GM20431 (cell line): ENCODE data around the gene SLC5A6.

Source experiments
- in situ Hi-C: fragments of 300-500 bp; cut with MseI, MboI; formaldehyde crosslinking; loops from one replicate; pipeline ENCODE4 v1.15.0; 2020; ENCODE audit warnings: low sequenced_read_pairs; ENCODE audit not compliant: unreplicated experiment

Gene SLC5A6

DNA sequence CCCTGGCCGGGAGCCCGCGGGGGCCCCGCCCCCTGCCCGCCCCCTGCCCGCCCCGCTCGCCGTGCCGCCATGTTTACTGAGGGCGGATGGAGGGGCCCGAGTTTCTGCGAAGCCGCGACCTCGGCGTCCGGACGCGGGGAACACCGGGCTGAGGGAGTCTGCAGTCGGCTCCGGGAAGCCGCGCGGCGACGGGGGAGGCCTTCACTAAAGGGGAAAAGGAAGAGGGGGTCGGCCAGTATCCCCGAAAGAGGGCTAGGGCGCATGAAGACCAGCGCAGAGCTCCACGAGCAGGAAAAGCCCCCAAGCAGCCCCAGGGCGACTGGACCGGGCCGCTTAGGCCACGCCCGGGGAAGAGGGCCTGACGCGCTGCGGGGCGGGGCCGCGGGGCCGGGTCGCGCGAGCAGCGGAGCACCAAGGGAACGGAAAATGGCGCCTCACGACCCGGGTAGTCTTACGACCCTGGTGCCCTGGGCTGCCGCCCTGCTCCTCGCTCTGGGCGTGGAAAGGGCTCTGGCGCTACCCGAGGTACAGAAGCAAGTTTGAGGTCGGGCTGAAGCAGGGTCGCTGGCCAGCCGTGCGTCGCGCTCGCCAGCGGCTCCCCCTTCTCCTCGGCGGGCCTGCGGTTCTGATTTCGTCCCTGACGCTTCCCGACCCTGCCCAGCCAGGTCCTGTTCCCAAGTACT lies at the start of gene SLC5A6, which contains the start of gene ATRAID:
TSS of gene SLC5A6 (minus strand) at position 326 of the 683 bp plus-strand sequence. CDS start 4,618 bp downstream, outside the sequence.
TSS of gene ATRAID (plus strand) at position 99 of the 683 bp plus-strand sequence. CDS start at position 427, 328 bp downstream.
- in situ Hi-C loops: no loop called here

- in situ Hi-C loops: no loop called here
Observed at GRCh38 chr2:27261241-27261925, 49.3 kb upstream of the SLC5A6 start.

GRCh38 chr2:27258051-27258450 lies 46.0 kb upstream of the SLC5A6 start:
- in situ Hi-C loops: no loop called here

DNA sequence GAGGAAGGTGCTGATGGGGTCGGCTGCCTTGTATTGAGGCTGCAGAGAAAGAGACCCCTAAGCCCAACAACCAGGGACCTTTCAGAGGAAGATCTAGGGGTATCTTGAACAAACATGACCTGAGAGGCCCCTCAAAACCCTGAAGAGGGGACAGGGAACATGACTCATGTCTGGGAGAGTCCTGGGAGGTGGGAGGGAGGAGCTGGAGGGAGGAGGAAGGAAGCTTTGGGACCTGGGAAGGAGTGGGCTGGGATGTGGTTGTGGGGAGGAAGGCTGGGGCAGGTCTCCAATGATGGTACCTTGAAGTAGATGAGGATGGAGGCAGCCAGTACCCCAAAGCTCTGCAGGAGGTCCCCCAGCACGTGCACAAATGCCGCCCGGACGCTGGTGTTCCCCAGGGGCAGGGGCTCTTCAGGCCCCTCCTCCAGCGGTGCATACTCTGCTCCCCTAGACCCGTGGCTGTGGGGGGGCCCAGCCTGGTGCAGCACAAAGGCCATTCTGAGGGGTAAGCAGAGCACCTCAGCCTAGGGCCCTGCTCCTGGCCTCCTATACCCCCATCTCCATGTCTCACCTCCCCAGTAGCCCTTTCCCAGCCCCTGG lies 44.9 kb upstream of the SLC5A6 start:
- in situ Hi-C loops: no loop called here

DNA sequence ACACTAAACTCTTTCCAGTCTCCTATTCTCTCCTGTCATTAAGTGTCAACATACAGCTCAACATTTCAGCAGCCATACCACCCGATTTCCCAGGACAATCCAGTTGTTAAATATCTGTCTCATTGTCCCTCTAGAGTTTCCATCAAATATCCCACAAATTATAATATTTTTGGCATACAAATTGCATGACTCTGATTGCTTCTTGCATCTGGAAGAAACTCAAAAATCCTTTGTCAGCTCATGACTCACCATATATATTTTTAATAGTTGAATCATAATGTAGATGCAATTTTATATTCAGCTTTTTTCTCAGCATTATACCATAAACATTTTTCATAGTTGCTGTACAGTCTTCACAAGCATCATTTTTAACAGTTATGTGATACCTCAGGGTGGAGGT lies 43.6 kb upstream of the SLC5A6 start:
- in situ Hi-C loops: no loop called here

DNA sequence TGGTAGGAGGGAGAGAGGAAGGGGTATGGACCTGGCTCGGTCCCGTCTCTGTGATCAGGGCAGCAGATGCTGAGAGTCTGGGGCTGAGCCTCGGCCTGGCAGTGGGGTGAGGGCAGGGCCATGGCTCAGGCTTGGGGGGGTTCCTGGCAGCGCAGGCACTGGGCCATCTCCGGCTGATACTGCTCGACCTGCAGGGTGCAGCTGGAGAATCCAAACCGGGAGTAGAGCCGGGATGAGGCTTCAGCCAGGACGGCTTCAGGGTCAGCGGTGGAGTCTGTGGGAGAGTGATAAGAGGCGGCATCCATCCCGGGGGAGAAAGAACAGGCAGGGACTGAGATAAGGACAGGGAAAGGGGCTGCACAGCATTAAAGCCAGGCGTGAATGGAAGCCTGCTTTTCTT lies 43.1 kb upstream of the SLC5A6 start:
- in situ Hi-C loops: no loop called here

GRCh38 chr2:27251766-27252165 lies 39.7 kb upstream of the SLC5A6 start:
- in situ Hi-C loops: no loop called here

DNA sequence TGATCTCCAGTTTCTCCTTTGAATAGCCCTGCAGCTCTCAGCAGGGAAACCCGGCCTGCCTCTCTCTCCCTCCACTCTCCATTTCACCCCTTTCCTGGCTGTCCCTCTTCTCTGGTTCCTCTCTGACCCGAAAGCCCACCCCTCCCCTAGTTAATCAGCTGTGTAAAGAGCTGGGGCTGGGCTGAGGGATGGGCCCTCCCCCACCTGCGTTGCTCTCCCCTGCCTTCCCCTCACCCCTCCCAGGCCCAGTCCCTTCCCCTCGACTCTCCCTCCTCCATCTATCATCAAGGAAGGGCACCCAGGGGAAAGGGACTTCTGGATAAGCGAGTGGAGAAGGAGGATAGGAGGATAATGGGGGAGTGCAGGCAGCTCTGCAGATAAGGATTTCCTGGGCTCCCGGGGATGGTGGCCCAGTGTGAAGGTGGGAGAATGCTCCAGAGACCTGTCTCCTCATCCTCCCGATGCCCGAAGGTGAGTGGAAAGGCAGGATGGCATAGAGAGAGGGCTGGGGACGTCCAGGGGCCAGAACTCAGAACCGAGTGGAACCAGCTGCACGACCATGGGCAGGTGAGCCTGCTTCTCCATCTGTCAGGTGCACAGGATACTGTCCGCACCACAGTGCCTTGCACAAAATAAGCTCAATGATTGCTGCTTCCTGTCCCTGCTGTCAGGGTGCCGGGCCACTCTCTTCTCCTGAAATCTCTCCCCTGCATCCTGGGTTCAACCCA lies 38.7 kb upstream of the SLC5A6 start:
- in situ Hi-C loops: no loop called here

- in situ Hi-C loops: no loop called here
Observed at GRCh38 chr2:27249891-27250651, 38.0 kb upstream of the SLC5A6 start.

GRCh38 chr2:27249159-27249890 lies 37.3 kb upstream of the SLC5A6 start:
- in situ Hi-C loops: no loop called here

GRCh38 chr2:27247893-27248292 lies 35.8 kb upstream of the SLC5A6 start:
- in situ Hi-C loops: no loop called here

- in situ Hi-C loops: no loop called here
Observed at GRCh38 chr2:27245626-27246025, 33.6 kb upstream of the SLC5A6 start.

GRCh38 chr2:27245116-27245515 lies 33.0 kb upstream of the SLC5A6 start:
- in situ Hi-C loops: no loop called here

DNA sequence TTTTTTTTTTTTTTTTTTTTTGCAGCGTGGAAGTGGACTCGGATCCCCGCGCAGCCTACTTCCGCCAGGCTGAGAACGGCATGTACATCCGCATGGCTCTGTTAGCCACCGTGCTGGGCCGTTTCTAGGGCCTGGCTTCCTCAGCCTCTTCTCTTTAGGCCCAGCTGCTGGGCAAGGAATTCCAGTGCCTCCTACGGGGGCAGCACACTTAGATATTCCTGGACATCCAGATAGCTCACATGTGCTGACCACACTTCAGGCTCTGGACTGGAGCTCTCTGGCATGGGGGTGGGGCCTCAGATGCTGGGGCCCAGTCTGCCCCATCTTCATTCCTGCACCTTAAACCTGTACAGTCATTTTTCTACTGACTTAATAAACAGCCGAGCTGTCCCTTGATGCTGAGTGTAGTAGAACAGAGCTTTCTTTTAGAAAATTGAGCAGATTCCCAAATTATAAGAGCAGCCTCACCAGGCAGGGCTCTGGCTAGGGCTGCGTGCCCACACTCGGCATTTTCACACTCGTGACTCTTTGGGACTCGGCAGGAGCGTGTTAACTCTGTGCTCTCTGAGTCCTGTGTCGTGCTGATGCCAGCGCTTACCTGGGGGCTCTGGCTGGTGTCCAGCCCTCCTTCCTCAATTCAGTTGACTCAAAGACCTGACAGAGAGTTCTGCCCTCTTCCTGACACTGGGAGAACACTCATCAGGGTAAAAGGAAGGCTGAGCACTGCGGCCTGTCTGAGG lies 31.5 kb upstream of the SLC5A6 start:
- in situ Hi-C loops: no loop called here

DNA sequence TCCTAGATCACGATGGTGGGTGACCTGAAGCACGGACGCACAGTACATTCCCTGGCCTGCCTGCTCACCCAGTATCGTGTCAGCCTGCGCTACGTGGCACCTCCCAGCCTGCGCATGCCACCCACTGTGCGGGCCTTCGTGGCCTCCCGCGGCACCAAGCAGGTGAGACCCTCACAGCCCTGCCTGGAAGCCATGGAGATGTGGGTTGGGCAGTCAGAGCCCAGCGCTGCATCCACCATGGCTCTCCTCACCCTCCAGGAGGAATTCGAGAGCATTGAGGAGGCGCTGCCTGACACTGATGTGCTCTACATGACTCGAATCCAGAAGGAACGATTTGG lies 30.5 kb upstream of the SLC5A6 start:
- in situ Hi-C loops: no loop called here

DNA sequence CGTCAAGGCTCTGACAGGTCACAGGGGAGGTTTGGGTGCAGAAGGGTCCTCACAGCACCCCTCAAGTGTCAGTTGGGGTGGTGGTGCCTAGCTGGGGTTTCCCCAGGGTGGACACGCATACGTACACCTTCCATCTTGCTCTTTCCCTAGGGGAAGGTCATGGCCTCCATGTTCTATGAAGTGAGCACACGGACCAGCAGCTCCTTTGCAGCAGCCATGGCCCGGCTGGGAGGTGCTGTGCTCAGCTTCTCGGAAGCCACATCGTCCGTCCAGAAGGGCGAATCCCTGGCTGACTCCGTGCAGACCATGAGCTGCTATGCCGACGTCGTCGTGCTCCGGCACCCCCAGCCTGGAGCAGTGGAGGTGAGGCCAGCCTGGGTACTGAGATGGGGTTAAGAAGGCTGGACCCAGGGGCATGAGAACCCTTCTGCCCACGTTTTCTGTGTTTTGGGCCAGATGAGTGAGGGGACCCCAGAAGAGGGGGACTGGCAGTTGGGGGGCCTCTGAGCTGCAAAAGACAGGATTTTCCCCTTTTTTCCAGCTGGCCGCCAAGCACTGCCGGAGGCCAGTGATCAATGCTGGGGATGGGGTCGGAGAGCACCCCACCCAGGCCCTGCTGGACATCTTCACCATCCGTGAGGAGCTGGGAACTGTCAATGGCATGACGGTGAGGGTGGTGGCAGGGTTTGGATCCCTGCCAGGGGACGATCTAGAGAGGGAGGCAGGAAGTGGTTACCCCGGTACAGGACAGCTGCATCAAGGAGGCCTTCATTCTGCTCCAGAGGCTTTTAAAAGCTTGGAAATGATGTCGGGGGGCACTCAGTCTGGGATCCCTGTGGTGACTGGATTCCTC lies 29.9 kb upstream of the SLC5A6 start:
- in situ Hi-C loops: no loop called here

GRCh38 chr2:27240406-27240805 lies 28.3 kb upstream of the SLC5A6 start:
- in situ Hi-C loops: no loop called here

DNA sequence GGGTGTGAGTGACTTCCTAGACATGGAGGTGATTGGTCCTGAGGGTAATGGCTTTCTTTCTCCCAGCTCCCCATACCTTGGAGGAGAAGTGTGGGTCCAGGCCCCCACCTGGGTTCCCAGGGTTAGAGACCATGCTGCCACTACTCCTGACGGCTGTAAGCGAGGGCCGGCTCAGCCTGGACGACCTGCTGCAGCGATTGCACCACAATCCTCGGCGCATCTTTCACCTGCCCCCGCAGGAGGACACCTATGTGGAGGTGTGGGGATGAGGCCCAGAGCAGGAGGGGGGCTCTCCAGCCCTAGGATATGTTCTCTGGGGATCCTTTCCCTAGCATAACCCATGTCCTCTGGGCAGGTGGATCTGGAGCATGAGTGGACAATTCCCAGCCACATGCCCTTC lies 26.9 kb upstream of the SLC5A6 start:
- in situ Hi-C loops: no loop called here
